Sigmoid colon (tissue), 4 donors: ENCODE data around the gene MRPL48.

Experiments
- CTCF ChIP-seq, 4 experiments: fragments of 450-650 bp in 3 of 4; fragments of 200-600 bp in 1 of 4; IDR thresholded peaks; one replicate each; pipeline ENCODE4 v1.5.1; 2016 to 2019; ENCODE audit warnings: antibody characterized with exemption in 4 of 4, mild to moderate bottlenecking in 3 of 4, moderate library complexity in 2 of 4
- EP300 ChIP-seq, 4 donors: sonication (generic); formaldehyde crosslinking; IDR thresholded peaks; one replicate each; pipeline ENCODE4 v1.6.1; 2017; ENCODE audit warnings: antibody characterized with exemption in 4 of 4
- POLR2A ChIP-seq, 2 donors: fragments of 450-650 bp; IDR thresholded peaks; one replicate each; pipeline ENCODE4 v1.6.1; 2016; ENCODE audit warnings: antibody characterized with exemption in 2 of 2, mild to moderate bottlenecking in 2 of 2, moderate library complexity in 2 of 2
- POLR2AphosphoS5 ChIP-seq, 4 donors: sonication (generic); formaldehyde crosslinking; IDR thresholded peaks; one replicate each; pipeline ENCODE4 v1.6.1; 2017; ENCODE audit warnings: antibody characterized with exemption in 4 of 4

GRCh38 chr11:73787643-73788558, at the start of gene MRPL48:
- TF ChIP-seq POLR2A (IDR thresholded peaks at IDR 0.05) (no peak), POLR2AphosphoS5 (IDR thresholded peaks at IDR 0.05) (peak; percentile 39 to 67 (median 44)), CTCF (IDR thresholded peaks at IDR 0.05) (no peak), EP300 (IDR thresholded peaks at IDR 0.05) (no peak)
